ENCODE results near the gene FAM222A. TPM values are rescaled to one million over a fixed set of nuclear protein-coding genes. Genes with fewer than 3 reads are reported as not detected.

The FAM222A gene
- total RNA-seq, 1 donor from 2014 or later, result 7.9 TPM

DNA sequence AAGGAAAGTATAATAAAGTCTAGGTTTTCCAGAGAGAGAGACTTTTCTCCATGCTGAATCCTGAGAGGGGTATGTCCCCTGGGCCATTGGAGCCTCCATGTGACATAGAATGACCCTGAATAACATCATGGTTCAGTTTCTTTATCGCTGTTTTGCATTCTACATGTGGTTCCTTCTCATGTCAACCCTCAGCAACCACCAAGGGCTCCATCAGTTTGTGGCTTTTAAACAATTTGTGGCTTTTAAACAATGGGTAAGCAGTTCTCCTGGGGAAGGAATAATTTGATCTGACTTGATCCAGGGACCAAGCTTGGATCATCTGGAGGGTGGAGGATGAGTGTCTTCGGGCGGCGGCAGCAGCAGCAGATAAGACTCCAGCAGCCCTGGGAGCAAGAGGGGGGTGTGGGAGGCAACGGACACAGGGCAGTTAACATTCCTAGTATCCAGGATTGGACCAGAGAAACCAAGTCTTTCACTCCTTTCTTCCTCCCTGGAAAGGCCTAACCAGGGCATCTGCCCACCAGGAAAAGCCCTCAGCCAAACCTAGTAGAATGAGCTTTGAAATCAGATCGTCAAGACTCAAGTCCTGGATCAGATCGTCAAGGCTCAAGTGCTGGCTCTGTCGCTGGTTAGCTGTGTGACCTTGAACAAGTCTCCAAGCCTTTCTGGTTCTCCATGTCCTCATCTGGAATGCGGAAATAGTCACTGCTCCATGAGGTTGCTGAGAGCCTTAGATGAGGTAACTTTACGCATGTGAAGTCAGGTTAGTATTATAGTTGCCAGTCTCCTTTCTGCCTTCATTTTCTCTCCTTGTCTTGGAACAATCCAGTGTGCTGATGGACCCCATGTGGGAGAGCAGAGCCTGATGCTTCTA, 27.8 kb upstream of the FAM222A start:
- Mint-ChIP-seq H3K4me1 (ENCODE audit: unreplicated experiment) (no peaks in the 10 kb centered on the region), H3K4me3 (no peak overlapping the region), H3K9me3 (no peaks in the 10 kb centered on the region), H3K27ac (no peak overlapping the region), H3K27me3 (peaks cover 8% of the 10 kb centered on the region), H3K36me3 (no peaks in the 10 kb centered on the region)
- no peak for DNase-seq (ENCODE audit: extremely low spot score, unreplicated experiment)
- TF ChIP-seq, protein P1, sequence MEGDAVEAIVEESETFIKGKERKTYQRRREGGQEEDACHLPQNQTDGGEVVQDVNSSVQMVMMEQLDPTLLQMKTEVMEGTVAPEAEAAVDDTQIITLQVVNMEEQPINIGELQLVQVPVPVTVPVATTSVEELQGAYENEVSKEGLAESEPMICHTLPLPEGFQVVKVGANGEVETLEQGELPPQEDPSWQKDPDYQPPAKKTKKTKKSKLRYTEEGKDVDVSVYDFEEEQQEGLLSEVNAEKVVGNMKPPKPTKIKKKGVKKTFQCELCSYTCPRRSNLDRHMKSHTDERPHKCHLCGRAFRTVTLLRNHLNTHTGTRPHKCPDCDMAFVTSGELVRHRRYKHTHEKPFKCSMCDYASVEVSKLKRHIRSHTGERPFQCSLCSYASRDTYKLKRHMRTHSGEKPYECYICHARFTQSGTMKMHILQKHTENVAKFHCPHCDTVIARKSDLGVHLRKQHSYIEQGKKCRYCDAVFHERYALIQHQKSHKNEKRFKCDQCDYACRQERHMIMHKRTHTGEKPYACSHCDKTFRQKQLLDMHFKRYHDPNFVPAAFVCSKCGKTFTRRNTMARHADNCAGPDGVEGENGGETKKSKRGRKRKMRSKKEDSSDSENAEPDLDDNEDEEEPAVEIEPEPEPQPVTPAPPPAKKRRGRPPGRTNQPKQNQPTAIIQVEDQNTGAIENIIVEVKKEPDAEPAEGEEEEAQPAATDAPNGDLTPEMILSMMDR (conservative IDR thresholded peaks at IDR 0.05), result no peak

DNA sequence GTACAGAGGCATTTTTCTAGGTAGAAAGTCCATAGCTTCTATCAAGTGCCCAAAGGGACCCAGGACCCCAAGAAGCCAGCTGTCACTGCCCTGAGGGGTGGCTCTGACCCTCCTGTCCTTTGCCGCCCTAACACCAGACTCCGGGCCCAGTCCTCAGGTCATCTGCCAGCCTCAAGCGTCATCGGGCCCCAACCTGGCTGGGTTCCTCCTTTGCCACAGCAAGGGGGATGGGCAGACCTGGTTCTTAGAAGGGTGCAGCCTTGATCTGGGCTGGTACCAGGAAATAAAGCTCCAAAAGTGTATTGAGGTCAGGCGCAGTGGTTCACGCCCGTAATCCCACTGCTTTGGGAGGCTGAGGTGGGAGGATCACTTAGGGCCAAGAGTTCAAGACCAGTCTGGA, 27.1 kb upstream of the FAM222A start:
- Mint-ChIP-seq H3K4me1 (ENCODE audit: unreplicated experiment) (no peaks in the 10 kb centered on the region), H3K4me3 (no peak overlapping the region), H3K9me3 (no peaks in the 10 kb centered on the region), H3K27me3 (peaks cover 8% of the 10 kb centered on the region), H3K36me3 (no peaks in the 10 kb centered on the region), H3K27ac (no peak overlapping the region)
- TF ChIP-seq, protein P1 (conservative IDR thresholded peaks at IDR 0.05), result no peak
- no peak for DNase-seq (ENCODE audit: extremely low spot score, unreplicated experiment)

DNA sequence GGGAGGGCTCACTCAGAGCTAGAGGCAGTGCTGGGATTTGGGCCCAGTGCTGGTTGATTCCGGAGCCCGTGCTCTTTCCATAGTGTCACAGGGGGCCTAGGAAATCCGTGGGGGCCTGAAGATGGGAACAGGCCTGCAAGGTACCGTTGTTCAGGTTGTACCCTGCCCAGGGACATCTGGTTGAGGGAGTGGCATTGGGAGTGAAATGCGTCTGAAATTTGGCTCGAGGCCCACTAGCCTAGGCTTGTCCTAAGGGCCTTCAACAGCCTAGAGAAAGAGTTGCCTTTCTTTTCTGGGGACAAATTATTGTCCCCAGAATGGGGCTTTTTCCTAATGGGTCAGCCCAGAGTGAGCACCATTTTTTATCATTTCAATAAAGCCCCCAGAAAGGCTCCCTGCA, 26.4 kb upstream of the FAM222A start:
- no peaks in the 10 kb centered on the region for H3K4me1 Mint-ChIP-seq (ENCODE audit: unreplicated experiment)
- TF ChIP-seq, protein P1 (conservative IDR thresholded peaks at IDR 0.05), result no peak
- H3K36me3 Mint-ChIP-seq, result no peaks in the 10 kb centered on the region
- H3K27ac Mint-ChIP-seq, result no peak overlapping the region
- no peak overlapping the region for H3K4me3 Mint-ChIP-seq
- H3K9me3 Mint-ChIP-seq, result no peaks in the 10 kb centered on the region
- peaks cover 8% of the 10 kb centered on the region for H3K27me3 Mint-ChIP-seq
- no peak for DNase-seq (ENCODE audit: extremely low spot score, unreplicated experiment)

DNA sequence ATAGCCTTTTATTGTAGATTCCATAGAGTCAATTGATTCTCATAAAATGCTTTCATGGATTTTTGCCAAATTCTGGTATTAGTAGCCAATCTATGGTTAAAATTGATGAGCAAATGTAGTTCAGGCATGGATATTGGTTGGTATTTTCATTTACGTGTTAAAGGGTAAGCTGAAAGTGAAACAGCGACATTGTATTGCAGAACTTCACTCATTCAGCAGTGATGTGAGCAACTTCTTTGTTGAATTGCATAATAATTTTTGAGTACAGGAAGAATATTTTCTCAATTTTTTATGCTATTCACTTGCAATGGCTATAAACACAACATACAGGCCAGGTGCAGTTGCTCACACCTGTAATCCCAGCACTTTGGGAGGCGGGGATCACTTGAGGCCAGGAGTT, 24.2 kb upstream of the FAM222A start:
- no peak for DNase-seq (ENCODE audit: extremely low spot score, unreplicated experiment)
- no peak overlapping the region for H3K4me3 Mint-ChIP-seq
- TF ChIP-seq, protein P1 (conservative IDR thresholded peaks at IDR 0.05), result no peak
- no peaks in the 10 kb centered on the region for H3K4me1 Mint-ChIP-seq (ENCODE audit: unreplicated experiment)
- no peaks in the 10 kb centered on the region for H3K9me3 Mint-ChIP-seq
- H3K27ac Mint-ChIP-seq, result no peak overlapping the region
- no peaks in the 10 kb centered on the region for H3K36me3 Mint-ChIP-seq
- H3K27me3 Mint-ChIP-seq, result peaks cover 7% of the 10 kb centered on the region

DNA sequence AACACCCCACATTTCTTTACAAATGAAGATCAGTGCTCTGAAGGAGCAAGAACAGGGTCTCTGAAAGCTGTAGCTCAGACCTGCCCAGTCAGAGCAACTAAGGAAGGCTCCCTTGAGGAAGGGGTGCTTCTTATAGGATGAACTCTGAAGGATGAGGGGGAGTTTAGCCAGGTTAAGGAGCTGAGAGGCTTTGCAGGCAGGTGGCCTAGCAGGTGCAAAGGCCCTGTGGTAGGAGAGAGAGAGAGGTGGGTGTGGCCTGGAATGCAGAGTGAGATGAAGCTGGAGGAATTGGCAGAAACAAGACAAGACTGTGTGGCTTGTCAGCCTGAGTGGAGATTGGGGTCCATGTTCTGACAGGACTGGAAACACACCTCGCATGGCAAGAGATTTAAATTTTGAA, 20.5 kb upstream of the FAM222A start:
- Mint-ChIP-seq H3K4me1 (ENCODE audit: unreplicated experiment) (peaks cover 8% of the 10 kb centered on the region), H3K4me3 (no peak overlapping the region), H3K36me3 (no peaks in the 10 kb centered on the region), H3K27me3 (peaks cover 3% of the 10 kb centered on the region), H3K27ac (no peak overlapping the region), H3K9me3 (no peaks in the 10 kb centered on the region)
- DNase-seq (ENCODE audit: extremely low spot score, unreplicated experiment), result no peak
- TF ChIP-seq, protein P1 (conservative IDR thresholded peaks at IDR 0.05), result no peak

All from type B pancreatic cell (in vitro differentiated cells).